GM18909 (cell line): Measurements from ENCODE around the gene VIPR2.
"Not testable (repeated sequence)": the region's sequence is repeated elsewhere in the genome, so short reads cannot be mapped to it uniquely, and the experiment has no call there.

Source experiments
- ATAC-seq: cut with Tn5 transposase; IDR thresholded peaks from one replicate; pipeline ENCODE4 v1.9.1; 2021; ENCODE audit warnings: mild to moderate bottlenecking; ENCODE audit not compliant: unreplicated experiment, poor library complexity

VIPR2 gene

GRCh38 chr7:159107161-159107892, 37.3 kb downstream of the VIPR2 start:
- no peak for ATAC-seq

- no peak for ATAC-seq
These were observed 38.5 kb downstream of the VIPR2 start for GRCh38 chr7:159105832-159106811.

DNA sequence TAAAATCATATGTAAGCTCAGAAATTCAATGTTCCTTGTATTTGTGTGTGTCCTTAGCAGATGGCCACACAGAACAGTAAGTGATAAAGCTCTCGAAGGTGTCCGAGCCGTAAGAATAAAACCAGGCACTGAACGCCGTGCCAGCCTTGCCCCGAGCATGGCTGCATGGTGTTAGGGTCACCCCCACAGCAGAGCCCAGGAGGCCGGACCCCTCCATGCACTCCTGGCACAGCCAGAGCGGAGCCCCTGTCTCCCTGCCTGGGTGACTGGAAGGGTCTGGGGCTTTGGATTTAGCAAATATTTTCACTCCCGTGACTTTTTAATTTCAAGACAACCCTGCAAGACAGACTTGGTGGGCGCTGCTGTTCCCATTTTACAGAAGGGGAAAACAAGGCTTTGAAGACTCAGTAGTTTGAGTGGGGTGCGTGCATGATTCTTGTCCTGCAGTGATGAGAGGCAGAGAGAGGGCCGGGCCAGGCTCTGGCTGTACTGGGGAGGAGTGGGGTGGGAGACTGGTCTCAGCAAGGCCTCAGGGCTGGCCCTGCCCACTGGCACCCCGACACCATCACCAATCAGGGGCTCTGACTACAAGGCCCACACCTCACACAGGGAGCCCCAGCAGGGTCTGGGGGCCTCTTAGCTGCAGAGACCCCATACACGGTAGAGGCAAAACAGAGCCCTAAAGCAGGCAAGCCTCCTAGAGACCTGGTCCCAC, 39.4 kb downstream of the VIPR2 start:
- no peak for ATAC-seq

DNA sequence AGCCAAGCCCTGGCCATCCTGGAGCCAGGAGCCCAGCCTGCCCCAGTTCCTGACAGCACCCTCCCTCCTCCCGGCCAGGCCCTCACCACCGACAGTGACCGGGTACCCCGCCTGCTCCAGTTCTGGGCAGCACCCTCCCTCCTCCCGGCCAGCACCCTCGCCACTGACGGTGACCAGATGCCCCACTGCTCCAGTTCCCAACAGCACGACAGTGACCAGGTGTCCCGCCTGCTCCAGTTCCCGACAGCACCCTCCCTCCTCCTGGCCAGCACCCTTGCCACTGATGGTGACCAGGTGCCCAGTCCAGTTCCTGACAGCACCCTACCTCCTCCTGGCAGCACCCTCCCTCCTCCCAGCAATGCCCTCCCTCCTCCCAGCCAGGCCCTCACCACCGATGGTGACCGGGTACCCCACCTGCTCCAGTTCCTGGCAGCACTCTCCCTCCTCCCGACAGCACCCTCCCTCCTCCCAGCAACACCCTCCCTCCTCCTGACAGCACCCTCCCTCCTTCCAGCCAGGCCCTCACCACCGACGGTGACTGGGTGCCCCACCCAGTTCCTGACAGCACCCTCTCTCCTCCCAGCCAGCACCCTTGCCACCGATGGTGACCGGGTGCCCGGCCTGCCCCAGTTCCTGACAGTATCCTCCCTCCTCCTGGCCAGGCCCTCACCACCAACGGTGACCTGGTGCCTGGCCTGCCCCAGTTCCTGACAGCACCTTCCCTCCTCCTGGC, 40.3 kb downstream of the VIPR2 start:
- no peak for ATAC-seq

DNA sequence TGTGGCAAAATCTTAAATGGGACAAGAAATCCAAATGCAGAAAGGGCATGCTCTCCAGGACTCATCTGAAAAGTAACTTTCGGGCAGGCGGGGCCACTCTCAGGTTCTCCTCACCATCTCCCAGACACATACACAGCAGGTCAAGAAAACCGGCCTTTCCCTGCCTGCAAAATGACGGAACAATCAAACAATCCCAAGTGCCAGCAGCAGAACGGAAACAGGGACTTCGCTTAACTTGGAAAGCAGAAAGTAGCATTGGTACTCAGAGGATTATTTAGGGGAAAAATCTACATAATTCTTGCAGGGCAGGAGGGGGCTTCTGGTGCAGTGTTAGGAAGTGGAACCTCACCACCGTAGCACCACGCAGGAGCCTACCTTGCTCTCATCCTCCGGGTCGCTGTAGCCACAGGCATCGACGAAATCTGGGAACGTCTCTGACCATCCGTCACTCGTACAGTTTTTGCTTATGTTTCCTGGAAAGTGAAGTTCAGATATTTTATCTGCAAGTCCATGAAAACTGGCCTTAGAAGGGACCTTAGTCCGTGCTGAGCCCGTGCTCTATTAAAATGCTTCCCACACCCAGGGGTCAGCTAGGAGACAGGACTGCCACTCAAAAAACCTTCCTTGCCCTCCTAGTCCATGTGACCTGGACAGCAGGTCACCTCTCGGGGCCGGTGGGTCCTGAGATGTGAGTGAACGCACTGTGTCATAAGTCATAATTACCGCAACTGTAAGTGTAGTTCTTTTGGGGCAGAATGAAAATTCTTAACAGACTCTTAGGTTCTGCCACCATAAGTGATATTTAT, 41.1 kb downstream of the VIPR2 start:
- ATAC-seq, result no peak

DNA sequence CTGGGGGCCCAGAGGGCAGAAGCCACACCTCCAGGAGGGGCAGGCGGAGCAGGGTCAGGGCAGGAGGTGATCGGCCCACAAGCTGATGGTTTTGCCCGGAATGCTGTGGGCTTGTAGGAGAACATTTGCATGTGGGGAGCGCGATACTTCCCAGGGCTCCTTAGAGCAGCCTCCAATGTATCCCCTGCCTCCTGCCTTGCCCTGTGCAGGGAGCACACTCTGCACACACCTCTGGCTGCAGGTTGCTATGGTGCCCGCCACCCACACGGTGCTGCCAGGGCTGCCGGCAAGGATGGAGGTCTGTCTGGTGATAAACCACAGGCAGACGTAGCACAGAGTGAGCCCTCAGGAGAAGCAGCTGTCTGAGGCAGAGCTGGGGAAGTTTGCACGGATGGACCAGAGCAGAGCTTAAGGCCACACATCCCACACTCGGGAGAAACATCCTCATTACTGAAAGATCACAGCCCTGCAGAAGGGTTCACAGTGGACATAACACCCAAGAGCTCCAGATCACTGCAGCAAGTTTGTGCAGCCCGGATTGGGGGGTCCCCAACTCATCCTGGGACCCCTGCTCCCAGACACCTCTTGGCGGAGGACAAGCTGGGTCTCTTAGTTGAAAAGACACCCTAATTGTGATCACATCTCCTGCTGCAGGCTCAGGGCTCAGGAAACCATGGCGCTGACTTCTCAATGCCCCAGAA, 41.8 kb downstream of the VIPR2 start:
- ATAC-seq, result no peak

- not testable (repeated sequence) for ATAC-seq
These were observed 43.0 kb downstream of the VIPR2 start for GRCh38 chr7:159101661-159102091.

DNA sequence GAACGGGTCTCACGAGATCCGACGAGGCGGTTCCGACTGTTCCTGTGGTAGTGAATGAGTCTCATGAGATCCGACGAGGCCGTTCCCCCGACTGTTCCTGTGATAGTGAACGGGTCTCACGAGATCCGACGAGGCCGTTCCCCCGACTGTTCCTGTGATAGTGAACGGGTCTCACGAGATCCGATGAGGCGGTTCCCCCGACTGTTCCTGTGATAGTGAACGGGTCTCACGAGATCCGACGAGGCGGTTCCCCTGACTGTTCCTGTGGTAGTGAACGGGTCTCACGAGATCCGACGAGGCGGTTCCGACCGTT, 43.6 kb downstream of the VIPR2 start:
- ATAC-seq, result not testable (repeated sequence)

DNA sequence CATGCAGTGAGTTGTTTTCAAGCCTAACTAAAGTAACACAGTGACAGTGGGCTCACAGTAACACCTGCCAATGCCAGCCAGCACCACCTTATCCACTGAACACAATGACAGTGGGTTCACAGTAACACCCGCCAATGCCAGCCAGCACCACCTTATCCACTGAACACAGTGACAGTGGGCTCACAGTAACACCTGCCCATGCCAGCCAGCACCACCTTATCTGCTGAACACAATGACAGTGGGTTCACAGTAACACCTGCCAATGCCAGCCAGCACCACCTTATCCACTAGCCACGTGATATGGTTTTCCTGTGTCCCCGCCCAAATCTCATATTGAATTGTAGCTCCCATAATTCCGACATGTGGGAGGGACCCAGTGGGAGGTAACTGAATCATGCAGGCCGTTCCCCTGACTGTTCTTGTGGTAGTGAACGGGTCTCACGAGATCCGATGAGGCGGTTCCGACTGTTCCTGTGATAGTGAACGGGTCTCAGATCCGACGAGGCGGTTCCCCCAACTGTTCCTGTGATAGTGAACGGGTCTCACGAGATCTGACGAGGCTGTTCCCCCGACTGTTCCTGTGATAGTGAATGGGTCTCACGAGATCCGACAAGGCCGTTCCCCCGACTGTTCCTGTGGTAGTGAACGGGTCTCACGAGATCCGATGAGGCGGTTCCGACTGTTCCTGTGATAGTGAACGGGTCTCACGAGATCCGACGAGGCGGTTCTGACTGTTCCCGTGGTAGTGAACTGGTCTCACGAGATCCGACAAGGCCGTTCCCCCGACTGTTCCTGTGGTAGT, 44.2 kb downstream of the VIPR2 start:
- ATAC-seq, result not testable (repeated sequence)

GRCh38 chr7:159099711-159100231, 44.9 kb downstream of the VIPR2 start:
- ATAC-seq, result no peak

- ATAC-seq, result no peak
These were observed 45.6 kb downstream of the VIPR2 start for GRCh38 chr7:159098811-159099655.

DNA sequence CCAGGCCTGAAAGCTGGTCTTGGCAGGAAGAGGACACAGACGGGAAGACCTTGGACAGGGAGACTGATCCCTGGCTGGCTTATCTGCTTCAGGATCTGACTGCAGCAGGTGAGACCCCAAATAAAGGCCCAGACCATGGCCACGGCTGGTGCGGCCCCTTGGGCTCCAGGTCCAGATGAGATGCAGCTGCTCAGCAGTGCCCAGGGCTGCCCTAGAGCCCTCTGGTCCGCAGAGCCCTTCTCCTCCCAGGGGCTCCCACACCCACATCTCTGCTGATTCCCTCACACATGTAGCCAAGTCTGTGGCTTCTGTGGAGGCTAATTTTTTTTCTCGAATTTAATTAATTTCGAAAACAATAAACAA, 46.3 kb downstream of the VIPR2 start:
- no peak for ATAC-seq

GRCh38 chr7:159097661-159098423, 46.8 kb downstream of the VIPR2 start:
- ATAC-seq, result no peak

GRCh38 chr7:159096736-159097581, 47.7 kb downstream of the VIPR2 start:
- no peak for ATAC-seq

DNA sequence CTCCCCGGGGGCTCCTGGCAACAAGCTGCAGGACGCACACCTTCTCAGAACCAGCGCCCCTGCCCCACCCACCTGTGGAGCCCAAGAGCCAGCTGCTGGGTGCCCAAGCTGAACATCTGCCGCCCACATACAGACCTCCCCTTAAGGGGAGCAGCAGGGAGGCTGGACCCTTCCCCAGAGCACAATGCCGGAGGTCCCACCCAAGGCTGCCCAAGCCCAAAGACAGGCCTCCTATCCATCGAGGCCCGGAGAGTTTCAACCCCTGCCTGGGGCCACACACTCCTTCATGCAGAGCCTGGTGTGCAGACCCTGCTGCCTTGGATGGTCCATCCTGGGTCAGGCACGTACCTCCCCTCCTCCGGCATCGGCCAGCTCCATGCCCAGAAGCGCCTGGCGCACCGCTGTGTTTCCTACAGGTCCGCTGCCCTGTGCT, 48.7 kb downstream of the VIPR2 start:
- ATAC-seq, result no peak
